ENCODE data around the gene ADGRL3.
"Not testable (repeated sequence)": the region's sequence is repeated elsewhere in the genome, so short reads cannot be mapped to it uniquely, and the experiment has no call there.

The ADGRL3 gene

DNA sequence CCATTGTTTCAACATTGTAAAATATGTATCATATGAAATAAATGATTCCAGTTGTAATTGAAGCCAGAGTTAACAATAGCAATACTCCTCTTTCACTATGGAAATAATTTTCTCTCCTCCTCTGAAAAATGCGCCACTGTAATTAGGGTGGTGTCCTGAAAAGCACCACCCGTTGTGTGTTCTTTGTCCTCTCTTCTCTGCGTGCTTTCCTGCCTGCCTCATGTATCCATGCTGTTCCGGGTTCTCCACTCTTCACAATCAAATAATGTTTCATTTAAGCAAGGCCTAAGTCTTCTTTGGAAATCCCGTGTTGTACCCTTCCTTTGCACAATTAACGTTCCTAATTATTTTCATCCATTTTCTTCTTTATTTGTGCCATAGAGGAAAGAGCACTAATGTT lies 293.3 kb downstream of the ADGRL3 start:
- no peak for DNase-seq (ENCODE audit: low read depth in 2 of 2)

DNA sequence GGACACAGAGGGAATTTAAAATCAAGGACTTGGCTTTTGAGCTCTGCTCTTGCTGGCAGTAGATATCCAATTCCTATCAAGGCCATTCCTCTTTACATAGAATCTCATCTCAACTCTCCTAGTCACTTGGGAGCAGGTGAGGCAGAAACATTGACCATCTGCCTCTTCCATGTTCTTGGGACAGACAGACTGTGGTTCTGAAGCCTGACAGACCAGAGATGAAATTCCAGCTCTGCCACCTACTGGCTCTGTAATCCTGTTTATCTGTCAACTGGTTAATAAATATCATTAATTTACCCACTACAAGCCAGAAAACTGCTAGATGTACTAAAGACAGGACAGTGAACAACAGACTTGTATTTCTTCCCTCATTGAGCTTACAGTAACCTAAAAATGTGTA lies 300.8 kb downstream of the ADGRL3 start:
- DNase-seq (ENCODE audit: low read depth in 2 of 2) = no peak

DNA sequence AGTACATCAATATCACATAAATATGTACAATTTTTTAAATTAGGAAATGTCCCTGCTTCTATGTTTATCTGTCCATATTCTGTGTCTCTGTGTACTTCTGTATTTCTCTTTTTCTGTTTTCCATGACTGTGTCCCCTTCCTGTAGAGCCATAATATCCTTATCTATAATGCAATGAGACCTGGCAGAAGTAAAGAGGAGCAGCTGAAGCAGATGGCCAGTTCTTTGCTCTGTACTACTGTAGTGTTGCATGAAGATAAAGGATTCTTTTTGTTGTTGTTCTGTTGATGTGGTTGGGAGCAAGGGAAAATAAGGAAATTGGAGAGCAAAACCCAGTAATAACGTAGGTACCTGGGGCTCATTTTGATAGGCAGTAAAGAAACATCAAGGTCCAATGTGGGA lies 301.7 kb downstream of the ADGRL3 start:
- no peak for DNase-seq (ENCODE audit: low read depth in 2 of 2)

DNA sequence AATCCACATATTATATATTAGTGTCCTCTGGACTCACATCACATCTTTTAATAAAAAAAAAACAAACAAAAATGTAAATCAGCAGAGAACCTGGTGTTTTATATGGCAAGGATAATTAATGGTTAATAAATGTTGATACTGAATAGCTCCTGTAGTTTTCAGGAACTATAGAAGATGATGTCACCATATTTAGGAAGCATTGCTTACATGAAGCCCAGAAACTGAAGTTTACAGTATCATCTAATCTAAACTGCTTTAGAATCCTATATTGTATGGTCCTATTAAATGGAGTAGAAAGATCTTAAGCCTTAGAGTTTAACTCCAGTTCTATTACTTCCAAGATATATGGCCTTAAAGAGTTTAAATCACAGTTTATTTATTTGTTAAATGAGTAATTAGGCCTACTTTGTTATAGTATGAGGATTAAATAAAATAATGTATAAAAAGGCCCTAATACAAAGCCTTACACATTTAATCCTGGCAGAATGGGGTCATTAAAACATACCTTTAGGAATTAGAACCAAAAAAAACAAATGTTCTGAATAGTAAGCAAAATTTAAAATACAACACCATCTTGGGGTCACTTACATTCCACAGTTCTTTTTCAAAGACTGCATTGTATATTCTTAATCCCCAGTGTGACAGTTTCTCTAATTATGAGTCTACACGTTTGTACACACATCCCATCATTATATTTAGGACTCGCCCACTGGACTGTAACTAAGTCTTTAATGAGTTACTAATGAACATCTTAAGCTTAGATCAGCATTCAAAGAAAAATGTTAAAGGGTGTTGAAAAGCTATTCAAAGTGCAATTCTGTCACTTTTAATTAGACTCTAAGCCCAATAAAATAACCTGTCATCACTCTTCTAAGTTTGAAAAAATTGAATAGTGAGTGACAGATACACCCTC lies 305.9 kb downstream of the ADGRL3 start:
- no peak for DNase-seq (ENCODE audit: low read depth in 2 of 2)

DNA sequence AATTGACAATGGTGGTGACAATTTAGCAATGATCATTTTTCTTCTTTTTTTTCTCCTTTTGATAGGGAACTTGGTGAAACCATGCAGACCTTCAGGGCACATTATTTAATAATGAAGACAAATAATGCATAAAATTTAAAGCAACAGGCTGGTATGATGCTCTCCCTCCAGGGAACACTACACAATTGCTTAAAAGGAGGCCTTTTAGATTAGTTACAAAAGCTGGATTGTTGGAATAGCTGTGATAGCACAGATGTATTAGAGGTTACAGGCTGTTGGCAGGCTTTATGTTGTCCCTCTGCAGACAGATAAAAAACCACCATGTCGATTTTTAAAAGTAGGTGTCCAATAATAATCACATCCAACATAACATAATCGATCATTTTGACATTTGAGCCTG lies 307.0 kb downstream of the ADGRL3 start:
- no peak for DNase-seq (ENCODE audit: low read depth in 2 of 2)

DNA sequence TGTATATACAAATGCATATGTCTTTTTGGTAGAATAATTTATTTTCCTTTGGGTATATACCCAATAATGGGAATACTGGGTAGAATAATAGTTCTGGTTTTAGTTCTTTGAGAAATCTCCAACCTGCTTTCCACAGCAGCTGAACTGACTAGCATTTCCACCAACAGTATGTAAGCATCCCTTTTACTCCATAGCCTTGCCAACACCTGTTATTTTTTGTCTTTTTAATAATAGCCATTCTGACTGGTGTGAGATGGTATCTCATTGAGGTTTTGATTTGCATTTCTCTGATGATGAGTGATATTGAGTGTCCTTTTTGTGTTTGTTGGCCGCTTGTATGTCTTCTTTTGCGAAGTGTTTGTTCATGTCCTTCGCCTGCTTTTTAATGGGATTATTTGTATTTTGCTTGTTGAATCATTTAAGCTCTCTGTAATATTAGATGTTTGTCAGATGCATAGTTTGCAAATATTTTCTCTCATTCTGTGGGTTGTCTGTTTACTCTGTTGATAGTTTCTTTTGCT lies 309.7 kb downstream of the ADGRL3 start:
- not testable (repeated sequence) for DNase-seq (ENCODE audit: low read depth in 2 of 2)

DNA sequence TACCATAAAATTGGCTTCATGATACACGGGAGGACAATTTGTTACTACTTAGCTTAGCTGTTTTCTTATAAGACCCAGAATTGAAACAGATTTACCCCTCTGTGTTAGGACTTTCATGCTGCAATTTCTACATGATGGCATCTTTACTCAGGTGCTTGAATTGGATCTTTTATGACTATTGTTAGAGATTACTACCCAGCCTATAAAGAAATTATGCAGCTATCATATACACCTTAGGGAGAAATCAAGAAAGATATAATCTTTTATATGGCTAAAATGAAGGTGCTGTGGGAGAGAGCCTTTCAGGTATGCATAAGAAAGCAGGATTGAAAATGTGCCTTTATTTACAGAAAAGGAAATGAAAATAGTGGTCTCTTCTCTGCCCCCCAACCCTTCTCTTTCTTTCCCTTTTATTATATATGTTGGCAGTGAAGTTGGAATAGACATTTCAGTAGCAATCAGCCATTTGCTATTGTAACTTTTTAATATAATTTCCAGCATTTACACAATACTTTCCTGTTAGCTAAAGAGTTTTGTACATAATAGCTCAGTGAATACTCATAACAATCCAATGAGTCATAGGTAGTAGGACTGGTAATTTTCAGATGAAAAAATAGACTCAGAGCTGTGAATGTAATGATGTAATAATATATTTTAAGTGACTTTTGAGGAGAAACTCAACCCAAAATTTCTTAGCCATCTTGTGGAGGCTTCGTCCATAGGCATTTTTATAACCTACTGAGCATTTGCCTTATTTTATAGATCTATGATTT lies 311.8 kb downstream of the ADGRL3 start:
- no peak for DNase-seq (ENCODE audit: low read depth in 2 of 2)

DNA sequence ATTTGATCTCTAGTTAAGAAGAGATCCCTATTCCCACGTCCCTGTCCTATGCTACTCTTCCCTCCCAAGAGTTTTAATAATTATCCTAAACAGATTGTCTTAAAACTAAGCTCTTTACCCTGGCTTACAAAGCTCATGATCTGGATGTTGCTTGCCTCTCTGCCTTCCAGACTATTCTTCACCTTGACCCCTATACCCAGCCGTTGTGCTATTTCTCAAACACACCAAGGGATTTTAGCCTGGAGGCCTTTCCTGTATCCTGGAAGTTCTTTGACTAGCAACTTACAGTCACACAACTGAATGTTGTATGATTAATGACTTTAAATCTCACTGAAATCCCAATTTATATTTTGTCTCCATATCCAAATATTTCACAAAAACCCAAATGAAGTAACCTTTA lies 314.9 kb downstream of the ADGRL3 start:
- no peak for DNase-seq (ENCODE audit: low read depth in 2 of 2)

DNA sequence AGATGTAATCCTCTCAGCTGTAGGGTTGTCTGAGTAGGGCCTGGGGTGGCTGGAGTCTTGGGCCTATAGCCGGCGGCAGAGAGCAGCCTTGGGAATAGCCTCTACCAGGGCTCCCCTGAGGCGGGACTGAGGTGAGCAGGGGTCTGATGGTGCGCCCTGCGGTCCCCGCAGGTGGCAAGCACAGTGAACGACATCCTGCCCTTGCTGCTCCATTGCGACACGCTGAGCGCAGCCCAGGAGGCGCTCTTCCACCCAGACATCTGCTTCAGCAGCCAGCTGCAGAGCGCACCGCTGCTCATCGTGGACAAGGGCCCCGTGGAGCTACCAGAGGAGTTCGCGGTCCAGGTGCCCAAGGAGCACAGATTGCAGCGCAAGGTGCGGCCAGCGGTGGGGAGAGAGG lies 317.0 kb downstream of the ADGRL3 start:
- no peak for DNase-seq (ENCODE audit: low read depth in 2 of 2)

DNA sequence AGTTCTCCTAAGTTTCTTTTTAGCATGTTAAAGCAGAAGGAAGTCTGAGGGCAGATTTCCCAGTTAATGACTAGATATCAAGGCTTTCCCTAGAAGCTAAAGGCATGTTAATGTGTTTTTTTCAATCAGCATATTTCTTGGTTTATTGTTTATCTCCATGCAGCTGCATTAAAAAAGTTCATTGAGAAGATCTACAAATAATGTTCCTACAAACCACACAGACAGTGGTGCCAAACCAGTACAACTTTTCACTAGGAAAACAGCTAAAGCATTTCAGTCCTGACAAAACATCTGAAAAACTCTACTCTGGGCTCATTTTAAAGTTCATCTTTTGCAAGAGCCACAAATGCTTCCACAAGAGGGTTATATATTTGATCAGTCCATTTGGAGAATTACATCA lies 320.0 kb downstream of the ADGRL3 start:
- no peak for DNase-seq (ENCODE audit: low read depth in 2 of 2)

DNA sequence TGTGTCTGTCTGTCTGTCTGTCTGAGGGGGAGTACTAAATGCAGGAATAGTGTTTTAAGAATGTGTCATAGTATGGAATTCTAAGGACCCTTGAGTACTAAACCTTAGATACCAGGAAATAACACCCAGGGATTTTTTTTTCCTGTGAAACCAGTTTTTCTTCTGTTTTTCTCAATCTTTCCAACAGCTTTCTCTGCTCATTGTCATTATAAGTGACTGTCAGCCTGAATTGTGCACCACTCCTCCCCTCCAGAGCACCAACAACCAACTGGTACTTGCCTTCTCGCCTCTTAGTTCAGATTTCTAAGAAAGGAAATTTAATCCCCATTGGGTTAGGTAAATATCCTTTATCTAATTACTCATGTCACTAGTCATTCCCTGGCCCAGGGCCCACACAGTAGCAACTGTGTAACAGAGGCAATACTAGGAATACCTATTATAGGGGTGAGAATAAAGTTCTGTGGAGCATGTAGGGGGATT lies 320.6 kb downstream of the ADGRL3 start:
- no peak for DNase-seq (ENCODE audit: low read depth in 2 of 2)

DNA sequence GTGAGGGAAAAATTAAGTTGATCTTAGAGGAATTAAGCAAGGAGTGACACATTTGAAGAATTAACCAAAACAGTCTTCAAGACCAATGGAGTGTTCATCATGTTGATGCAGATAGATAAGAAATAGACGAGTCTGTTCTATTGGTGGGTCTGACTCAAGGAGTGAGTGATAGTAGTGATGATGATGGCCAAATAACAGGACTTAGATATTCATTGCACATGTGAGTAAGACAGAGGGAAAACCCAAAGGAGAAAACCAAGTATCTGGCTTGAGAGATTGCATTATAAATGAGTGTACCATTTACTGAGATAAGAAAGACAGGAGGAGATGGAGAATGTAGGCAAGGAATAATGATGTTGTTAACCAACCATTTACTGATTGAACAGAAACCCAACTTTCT lies 321.3 kb downstream of the ADGRL3 start:
- DNase-seq (ENCODE audit: low read depth in 2 of 2) = no peak

DNA sequence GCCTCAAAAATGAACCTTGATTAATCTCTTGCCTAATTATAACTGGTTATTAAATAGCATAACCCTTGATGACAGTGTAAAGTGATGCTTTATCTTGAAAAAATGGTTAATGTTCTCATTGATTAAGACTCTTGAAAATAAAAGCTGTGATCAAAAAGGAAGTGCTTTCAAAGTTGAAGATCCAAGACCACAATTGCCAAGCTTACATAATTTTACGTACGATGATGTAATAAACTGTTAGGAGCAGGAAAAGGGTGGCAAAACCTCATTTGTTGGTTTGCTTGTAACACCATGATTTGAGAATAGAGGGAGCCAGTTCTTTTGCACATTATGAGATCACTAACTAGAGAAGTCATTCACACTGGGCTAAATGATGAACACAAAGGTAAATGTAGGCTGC lies 322.2 kb downstream of the ADGRL3 start:
- DNase-seq (ENCODE audit: low read depth in 2 of 2) = no peak

DNA sequence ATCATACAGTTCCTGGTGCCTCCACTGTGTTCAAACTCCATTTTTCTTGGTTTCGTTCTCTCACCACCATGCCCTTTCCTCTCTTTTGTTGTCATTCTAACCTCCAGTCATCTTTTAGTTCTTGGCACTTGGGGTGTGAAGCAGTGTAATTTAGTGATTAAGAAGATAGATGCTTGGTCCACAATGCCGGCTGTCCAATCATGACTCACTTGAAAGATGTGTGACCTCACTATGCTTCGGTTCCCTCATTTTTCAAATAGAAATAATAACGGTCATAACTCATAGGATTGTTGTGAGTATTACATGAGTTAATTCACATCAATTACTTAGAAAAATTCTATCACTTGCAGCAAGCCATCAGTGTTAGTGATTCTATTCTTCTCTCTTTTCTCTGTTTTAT lies 327.8 kb downstream of the ADGRL3 start:
- DNase-seq (ENCODE audit: low read depth in 2 of 2) = no peak

DNA sequence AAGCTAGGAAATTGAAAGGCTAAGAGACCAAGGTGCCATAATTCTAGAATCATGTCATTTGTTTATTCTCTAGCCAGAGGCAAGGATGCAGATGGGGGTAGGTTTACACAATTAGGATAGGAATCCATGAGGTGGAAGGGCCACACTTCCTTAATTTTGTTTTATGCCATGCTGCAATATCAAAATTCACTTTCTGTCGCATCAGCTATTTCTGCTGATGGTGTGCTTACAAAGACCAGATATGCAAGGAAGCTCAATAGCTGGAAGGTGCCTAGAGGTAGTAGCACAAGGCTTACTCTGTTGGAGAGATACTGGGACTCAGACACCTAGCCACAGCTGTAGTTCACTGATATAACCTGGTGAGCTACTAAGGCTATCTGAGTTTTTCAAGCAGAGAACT lies 328.5 kb downstream of the ADGRL3 start:
- DNase-seq (ENCODE audit: low read depth in 2 of 2) = no peak

DNA sequence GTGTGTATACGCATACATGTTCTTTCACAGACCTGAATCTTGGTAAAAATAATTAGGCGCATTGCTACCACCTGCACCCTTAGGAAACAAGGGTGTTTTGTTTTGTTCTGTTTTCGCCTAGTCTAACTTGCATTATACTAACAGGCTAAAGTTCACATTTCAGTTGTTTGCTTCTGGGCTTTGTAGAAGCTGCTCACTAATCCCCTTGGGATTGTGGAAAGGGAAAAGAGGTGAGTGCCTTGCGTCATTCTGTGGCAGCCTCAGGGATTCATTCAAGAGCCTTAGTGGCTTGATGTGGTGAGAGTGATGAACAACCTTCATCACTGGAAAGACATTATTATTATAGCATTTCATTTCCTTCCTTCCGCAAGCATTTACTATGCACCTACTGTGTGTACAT lies 331.1 kb downstream of the ADGRL3 start:
- DNase-seq (ENCODE audit: low read depth in 2 of 2) = no peak

DNA sequence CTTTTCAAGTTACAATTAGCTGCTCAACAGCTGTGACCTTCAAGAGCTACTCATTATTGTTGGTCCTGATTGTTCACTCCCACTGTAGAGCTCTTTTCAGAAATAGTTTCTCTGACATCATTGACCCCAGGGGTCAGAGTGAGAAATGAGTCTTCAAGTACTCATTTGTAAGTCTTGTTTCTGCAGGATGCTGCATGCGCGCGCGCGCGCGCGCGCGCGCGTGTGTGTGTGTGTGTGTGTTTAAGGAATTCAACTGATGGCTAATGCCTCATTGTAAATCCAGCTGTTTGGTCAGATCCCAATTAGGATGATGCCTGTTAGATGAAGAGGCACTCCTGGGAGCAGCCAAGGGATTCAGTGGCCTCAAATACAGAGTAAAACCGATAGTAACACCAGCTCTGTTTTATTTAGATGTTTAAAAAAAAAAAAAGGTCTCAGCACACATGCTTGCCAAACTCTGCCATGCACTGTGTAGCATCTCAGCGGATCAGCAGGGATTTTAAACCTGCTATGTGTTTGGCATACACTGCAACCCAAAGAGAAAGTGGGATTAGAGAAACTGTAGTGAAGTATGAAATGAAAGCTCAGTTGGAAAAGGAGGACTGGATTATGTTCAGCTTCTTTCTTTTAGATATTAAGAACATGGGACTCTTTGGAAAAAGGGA lies 332.3 kb downstream of the ADGRL3 start:
- no peak for DNase-seq (ENCODE audit: low read depth in 2 of 2)

DNA sequence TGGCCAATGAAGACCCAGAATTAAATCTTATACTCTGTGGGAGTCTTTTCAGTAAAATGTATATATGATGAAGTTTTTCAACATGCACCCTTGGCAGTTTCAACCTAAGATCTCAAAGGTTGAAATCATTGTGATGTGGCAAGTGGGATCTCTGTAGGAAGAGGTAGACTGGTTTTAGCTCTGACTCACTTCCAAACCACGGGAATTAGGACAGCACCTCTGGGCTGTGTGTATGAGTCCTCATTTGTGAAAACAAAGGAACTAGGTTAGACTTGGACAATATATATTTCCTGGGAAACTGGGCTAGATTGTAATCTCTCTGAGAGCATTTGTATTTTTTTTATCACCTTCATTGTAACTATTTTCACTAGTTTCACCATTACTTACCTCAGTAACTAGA lies 333.0 kb downstream of the ADGRL3 start:
- no peak for DNase-seq (ENCODE audit: low read depth in 2 of 2)

DNA sequence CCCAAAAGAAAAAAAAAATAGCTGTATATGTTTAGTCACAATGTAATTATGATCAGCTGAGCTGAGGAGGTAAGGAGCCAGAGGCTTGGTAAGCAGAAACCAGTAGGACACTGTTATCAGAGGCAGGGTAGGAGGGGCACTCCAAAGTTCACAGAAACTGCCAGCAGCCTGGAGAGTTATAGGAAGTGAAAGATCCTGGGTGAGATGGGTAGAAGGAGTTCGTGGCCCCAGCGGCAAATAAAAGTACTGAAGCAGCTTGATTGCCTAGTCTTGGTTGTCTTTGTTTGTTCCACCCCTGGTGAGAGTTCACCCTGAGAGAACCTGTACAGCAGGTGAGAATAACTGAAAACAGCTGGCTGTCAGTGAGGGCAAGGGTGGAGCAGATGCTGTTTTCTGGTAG lies 340.8 kb downstream of the ADGRL3 start:
- DNase-seq (ENCODE audit: low read depth in 2 of 2) = no peak

DNA sequence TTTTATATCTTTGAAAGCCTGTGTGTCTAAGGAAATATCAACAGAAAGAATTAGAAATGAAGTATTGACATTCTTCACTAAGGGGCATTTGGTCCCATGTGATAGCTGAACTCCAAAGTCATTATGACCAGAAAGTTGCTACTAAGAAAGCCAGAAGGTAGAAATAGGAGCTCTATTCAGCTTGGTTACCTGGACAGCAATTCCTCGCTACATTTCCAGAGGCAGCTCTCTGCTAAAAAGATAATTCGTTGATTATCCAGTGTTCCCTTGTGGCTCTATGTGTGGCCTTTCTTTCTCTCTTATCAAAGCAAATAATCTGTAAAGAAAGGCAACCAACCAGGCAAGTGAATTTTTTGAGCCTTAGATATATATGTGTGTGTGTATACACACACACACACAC lies 341.3 kb downstream of the ADGRL3 start:
- no peak for DNase-seq (ENCODE audit: low read depth in 2 of 2)

DNA sequence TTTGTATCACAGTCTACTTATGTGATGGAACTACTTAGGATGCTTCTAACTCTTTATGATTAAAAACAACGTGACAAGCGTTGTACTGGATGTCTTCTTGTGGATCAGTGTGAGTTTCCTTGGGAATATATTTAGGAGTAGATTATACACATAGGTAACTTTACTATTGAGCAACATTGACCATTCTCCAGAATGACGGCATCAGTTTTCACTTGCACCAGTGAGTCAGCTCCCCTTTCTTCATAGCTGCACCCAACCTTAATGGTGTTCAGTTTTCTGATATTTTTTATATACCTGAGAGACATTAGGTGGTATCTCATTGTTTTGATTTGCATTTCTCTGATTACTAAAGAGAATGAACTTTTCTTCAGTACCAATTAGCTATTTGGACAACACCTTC lies 343.9 kb downstream of the ADGRL3 start:
- DNase-seq (ENCODE audit: low read depth in 2 of 2) = no peak

DNA sequence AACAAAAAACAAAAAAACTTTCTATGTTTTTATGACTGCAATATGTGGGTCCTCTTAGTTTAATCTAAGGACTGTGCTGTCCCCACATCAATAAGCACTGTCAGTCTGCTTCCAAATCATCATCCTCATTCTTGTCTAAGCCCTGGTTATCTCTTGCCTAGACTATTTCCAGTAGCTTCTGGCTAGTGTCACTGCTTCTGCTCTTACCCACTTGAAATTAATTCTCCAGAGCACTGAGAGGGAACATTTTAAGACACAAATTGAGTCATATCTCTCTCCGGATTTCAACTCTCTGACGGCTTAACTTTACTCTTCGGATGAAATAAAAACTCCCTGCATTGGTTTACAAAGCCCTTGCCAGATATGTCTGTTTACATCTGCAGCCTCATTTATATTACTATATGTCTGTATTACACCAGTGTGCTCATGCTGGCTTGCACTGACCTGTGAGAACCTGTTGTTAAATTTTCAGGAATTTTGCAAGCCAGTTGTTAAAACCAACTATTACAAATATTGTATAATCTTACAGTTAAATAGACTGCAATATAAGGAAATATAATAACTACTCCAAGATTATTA lies 345.9 kb downstream of the ADGRL3 start:
- DNase-seq (ENCODE audit: low read depth in 2 of 2) = no peak
